RKO (cell line): Measurements from ENCODE around the gene FER.
"Not testable (repeated sequence)": the region's sequence is repeated elsewhere in the genome, so short reads cannot be mapped to it uniquely, and the experiment has no call there.

Experiments
- DNase-seq: peaks from one replicate; pipeline ENCODE4 v3.0.0-alpha.2; 2016; ENCODE audit warnings: low spot score

Gene FER

GRCh38 chr5:108966910-108967309, 219.2 kb downstream of the FER start:
- no peak for DNase-seq

GRCh38 chr5:108974594-108974993, 226.9 kb downstream of the FER start:
- no peak for DNase-seq

- DNase-seq = no peak
These were observed 228.0 kb downstream of the FER start for GRCh38 chr5:108975697-108976096.

- DNase-seq = peak; percentile 22
These were observed 235.9 kb downstream of the FER start for GRCh38 chr5:108983461-108984092.

GRCh38 chr5:108989761-108990392, 242.2 kb downstream of the FER start:
- DNase-seq = no peak

- DNase-seq = not testable (repeated sequence)
These were observed 244.8 kb downstream of the FER start for GRCh38 chr5:108992396-108993085.

- DNase-seq = not testable (repeated sequence)
These were observed 245.7 kb downstream of the FER start for GRCh38 chr5:108993440-108993839.

GRCh38 chr5:108997720-108998119, 250.0 kb downstream of the FER start:
- no peak for DNase-seq

GRCh38 chr5:108998216-108998615, 250.5 kb downstream of the FER start:
- DNase-seq = no peak

GRCh38 chr5:109003928-109004327, 256.2 kb downstream of the FER start:
- DNase-seq = no peak

- DNase-seq = no peak
These were observed 257.8 kb downstream of the FER start for GRCh38 chr5:109005297-109006009.

GRCh38 chr5:109006129-109006528, 258.4 kb downstream of the FER start:
- no peak for DNase-seq

- no peak for DNase-seq
These were observed 268.6 kb downstream of the FER start for GRCh38 chr5:109016300-109016699.

- no peak for DNase-seq
These were observed 274.4 kb downstream of the FER start for GRCh38 chr5:109022056-109022455.

- not testable (repeated sequence) for DNase-seq
These were observed 278.0 kb downstream of the FER start for GRCh38 chr5:109025729-109026128.

GRCh38 chr5:109027983-109028607, 280.4 kb downstream of the FER start:
- DNase-seq = no peak

- DNase-seq = no peak
These were observed 281.1 kb downstream of the FER start for GRCh38 chr5:109028608-109029299.

GRCh38 chr5:109029847-109030246, 282.1 kb downstream of the FER start:
- no peak for DNase-seq

- DNase-seq = no peak
These were observed 282.9 kb downstream of the FER start for GRCh38 chr5:109030360-109031143.

- no peak for DNase-seq
These were observed 286.6 kb downstream of the FER start for GRCh38 chr5:109034306-109034705.

- no peak for DNase-seq
These were observed 287.7 kb downstream of the FER start for GRCh38 chr5:109035436-109035835.
